Measurements from ENCODE around the gene TBC1D10A.

DNA sequence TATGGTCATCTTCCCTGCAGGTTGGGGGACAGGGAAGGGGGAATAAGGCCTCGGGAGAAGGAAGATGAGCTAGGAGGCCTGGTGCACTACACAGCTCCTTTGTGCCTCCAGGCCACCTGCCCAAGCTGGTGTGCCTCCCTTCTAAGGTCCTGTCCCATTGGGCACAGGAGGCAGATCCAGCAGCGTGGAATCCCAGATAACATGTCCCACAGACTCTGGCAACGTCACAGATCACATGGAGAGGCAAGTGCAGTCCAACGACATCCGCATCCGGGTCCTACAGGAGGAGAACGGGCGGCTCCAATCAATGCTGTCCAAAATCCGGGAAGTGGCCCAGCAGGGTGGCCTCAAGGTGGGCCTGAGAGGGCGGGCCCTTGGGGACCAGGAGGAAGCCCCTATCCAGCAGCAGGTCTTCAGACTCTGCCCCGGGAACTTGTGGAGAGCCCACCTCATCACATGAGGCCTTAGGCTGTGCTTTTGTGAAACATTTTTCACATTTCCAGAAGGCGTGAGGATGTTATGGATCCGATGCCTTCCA lies 48.6 kb upstream of the TBC1D10A start:
- no peak for TF ChIP-seq POLR2A (IDR thresholded peaks at IDR 0.05)
- TF ChIP-seq POLR2AphosphoS5 (IDR thresholded peaks at IDR 0.05) = no peak
